ENCODE measurements around the gene CTF1. TPM values are rescaled to one million over a fixed set of nuclear protein-coding genes. Genes with fewer than 3 reads are reported as not detected.

The CTF1 gene
- total and polyA plus RNA-seq, 10 of the 15 experiments (the other 5 are each of a cell fraction or from before 2014, with no cell fraction given): 0.04 to 0.46 (median 0.11) TPM; not detected in 3

- no peak for TF ChIP-seq NRF1 (conservative IDR thresholded peaks at IDR 0.05; ENCODE audit: low read depth, low read length)
- TF ChIP-seq EZH2 (IDR thresholded peaks at IDR 0.05; ENCODE audit: borderline replicate concordance, control insufficient read depth, low read depth, low read length): no peak
- no peak for TF ChIP-seq MTA2 (IDR thresholded peaks at IDR 0.05; ENCODE audit: low read depth)
- no peak for TF ChIP-seq SKIL (IDR thresholded peaks at IDR 0.05; ENCODE audit: low read depth, poor library complexity, severe bottlenecking)
- TF ChIP-seq CHD1 (IDR thresholded peaks at IDR 0.05; ENCODE audit: low read depth, low read length): no peak
- no peak for TF ChIP-seq PKNOX1 (IDR thresholded peaks at IDR 0.05)
- peak; percentile 60; the same call in 1 of the 2 replicates for TF ChIP-seq GABPA (IDR thresholded peaks at IDR 0.05; ENCODE audit: low read depth)
- TF ChIP-seq BCLAF1 (IDR thresholded peaks at IDR 0.05): no peak
Observed at GRCh38 chr16:30904114-30904780, 7.8 kb downstream of the CTF1 start (continued).

All from GM12878 (cell line).